HepG2 (cell line): ENCODE results near the gene SMYD1. TPM values are rescaled to one million over a fixed set of nuclear protein-coding genes. Genes with fewer than 3 reads are reported as not detected.

Experiments used
- ATAC-seq: fragments of 200-7000 bp; cut with Tn5 transposase; 3 replicates; pipeline ENCODE4 v1.9.1; 2020; ENCODE audit warnings: mild to moderate bottlenecking, moderate library complexity
- BruUV-seq: library from RNA; stranded (reverse); fragments of 400-500 nt; replicated peaks from 2 replicates; lab custom pipeline; 2021; lab: Mats Ljungman, UMichigan
- CTCF ChIA-PET: fragments of 300-600 bp; formaldehyde crosslinking; extraction: SDS; loops from one replicate; lab custom pipeline; 2021; ENCODE audit warnings: low total read pairs, inconsistent platforms, low intra/inter-chr PET ratio; lab: Yijun Ruan, JAX
- POLR2A ChIA-PET: fragments of 350-600 bp; sonication (Branson Sonifier 250); formaldehyde crosslinking; loops from one replicate; lab custom pipeline; 2020; ENCODE audit warnings: antibody characterized with exemption, inconsistent platforms; lab: Yijun Ruan, JAX
- DNase-seq: peaks from one replicate; pipeline ENCODE4 v3.0.0-alpha.2; 2015; ENCODE audit warnings: low spot score
- FAIRE-seq: peaks from 3 replicates; lab custom pipeline; 2011; peaks lifted over from hg19 to GRCh38; lab: Jason Lieb, UNC
- H2AFZ ChIP-seq: one replicate; pipeline ENCODE4 v1.6.1; 2011; ENCODE audit warnings: low read length, inconsistent platforms
- H3K27ac ChIP-seq: fragments of 300-600 bp; 3 replicates; pipeline ENCODE4 v1.8.0; 2011; ENCODE audit warnings: mixed run types, mild to moderate bottlenecking, mixed read lengths, low read length, inconsistent platforms; ENCODE audit not compliant: insufficient read depth; ENCODE audit errors: extremely low read length
- H3K27me3 ChIP-seq, 2 experiments: fragments of 200-600 bp in 1 of 2; 2 replicates in 1 of 2; 3 replicates in 1 of 2; pipeline versions ENCODE4 v1.6.0 to v1.8.0; 2011; ENCODE audit warnings: low read length in 2 of 2, mild to moderate bottlenecking in 2 of 2, moderate library complexity in 2 of 2, inconsistent platforms in 1 of 2; ENCODE audit not compliant: insufficient read depth in 2 of 2, control insufficient read depth in 1 of 2
- H3K36me3 ChIP-seq, 2 experiments: fragments of 200-600 bp in 1 of 2; replicated peaks in 1 of 2; 2 replicates in 1 of 2; 3 replicates in 1 of 2; pipeline versions ENCODE4 v1.5.1 to v1.8.0; 2011; ENCODE audit warnings: low read length in 2 of 2, inconsistent platforms in 1 of 2; ENCODE audit not compliant: insufficient read depth in 2 of 2, control insufficient read depth in 1 of 2
- H3K4me1 ChIP-seq: 2 replicates; pipeline ENCODE4 v1.5.1; 2012; ENCODE audit warnings: low read length, inconsistent platforms; ENCODE audit not compliant: insufficient read depth
- H3K4me2 ChIP-seq: 2 replicates; pipeline ENCODE4 v1.6.0; 2011; ENCODE audit warnings: low read depth, low read length, inconsistent platforms
- H3K4me3 ChIP-seq, 3 experiments: fragments of 200-600 bp in 1 of 3; sonication (generic), shearing (Covaris generic) in 1 of 3; replicated peaks in 1 of 3; 2 replicates each; pipeline ENCODE4 v1.5.1; 2011 to 2016; ENCODE audit warnings: low read length in 3 of 3, inconsistent platforms in 2 of 3, low read depth in 2 of 3, mild to moderate bottlenecking in 2 of 3, control low read depth in 1 of 3, mixed read lengths in 1 of 3; ENCODE audit not compliant: insufficient read depth in 1 of 3
- H3K79me2 ChIP-seq: one replicate; pipeline ENCODE4 v1.6.1; 2011; ENCODE audit warnings: low read length, inconsistent platforms; ENCODE audit not compliant: insufficient read depth
- H3K9ac ChIP-seq: 2 replicates; pipeline ENCODE4 v1.6.0; 2011; ENCODE audit warnings: mild to moderate bottlenecking, low read depth, low read length, inconsistent platforms; ENCODE audit not compliant: insufficient read depth
- H3K9me3 ChIP-seq: 2 replicates; pipeline ENCODE4 v1.5.1; 2012; ENCODE audit warnings: mild to moderate bottlenecking, low read length
- H4K20me1 ChIP-seq: 2 replicates; pipeline ENCODE4 v1.6.0; 2011; ENCODE audit warnings: inconsistent platforms, mild to moderate bottlenecking, low read length, moderate library complexity; ENCODE audit not compliant: insufficient read depth
- EED ChIP-seq: sonication (generic); formaldehyde crosslinking; IDR thresholded peaks from 2 replicates; pipeline ENCODE4 v1.5.0; 2020; ENCODE audit warnings: mild to moderate bottlenecking, missing genetic modification reagents
- MIER3 ChIP-seq: IDR thresholded peaks from 2 replicates; pipeline ENCODE4 v1.6.1; 2016; ENCODE audit warnings: missing compliant biosample characterization, borderline replicate concordance
- NFIC ChIP-seq: IDR thresholded peaks from 2 replicates; pipeline ENCODE4 v1.6.1; 2012; ENCODE audit warnings: mild to moderate bottlenecking, low read length, inconsistent platforms
- NFYB ChIP-seq: sonication (generic); formaldehyde crosslinking; IDR thresholded peaks from 2 replicates; pipeline ENCODE4 v1.4.0; 2020; ENCODE audit warnings: missing genetic modification reagents
- PITX1 ChIP-seq: sonication (generic); formaldehyde crosslinking; IDR thresholded peaks from 2 replicates; pipeline ENCODE4 v1.5.1; 2020; ENCODE audit warnings: mild to moderate bottlenecking, missing genetic modification reagents
- PLSCR1 ChIP-seq: sonication (generic); formaldehyde crosslinking; IDR thresholded peaks from 2 replicates; pipeline ENCODE4 v1.5.0; 2020; ENCODE audit warnings: missing genetic modification reagents, mild to moderate bottlenecking, borderline replicate concordance
- POLR2AphosphoS5 ChIP-seq: IDR thresholded peaks from 2 replicates; pipeline ENCODE4 v1.6.1; 2012; ENCODE audit warnings: low read depth, low read length
- RBM22 ChIP-seq: fragments of 200-400 bp; formaldehyde crosslinking; optimal IDR thresholded peaks from 2 replicates; pipeline ENCODE3; 2017; ENCODE audit warnings: mild to moderate bottlenecking, low read length, moderate library complexity
- SCMH1 ChIP-seq: sonication (generic); formaldehyde crosslinking; IDR thresholded peaks from 2 replicates; pipeline ENCODE4 v1.9.0; 2021; ENCODE audit warnings: missing genetic modification reagents, mild to moderate bottlenecking, borderline replicate concordance
- SUZ12 ChIP-seq: fragments of 150-350 bp; IDR thresholded peaks from 2 replicates; pipeline ENCODE4 v1.6.1; 2014; ENCODE audit warnings: low read depth, low read length
- TCF7L2 ChIP-seq: IDR thresholded peaks from 2 replicates; pipeline ENCODE4 v1.6.1; 2011; ENCODE audit warnings: mild to moderate bottlenecking, low read depth, low read length, moderate library complexity
- THAP8 ChIP-seq: sonication (generic); formaldehyde crosslinking; IDR thresholded peaks from 2 replicates; pipeline ENCODE4 v1.5.1; 2020; ENCODE audit warnings: missing genetic modification reagents, mild to moderate bottlenecking, borderline replicate concordance
- ZNF180 ChIP-seq: sonication (generic); formaldehyde crosslinking; IDR thresholded peaks from 2 replicates; pipeline ENCODE4 v1.4.0; 2020; ENCODE audit warnings: low read depth, missing genetic modification reagents, borderline replicate concordance
- ZNF382 ChIP-seq: sonication (generic); formaldehyde crosslinking; IDR thresholded peaks from 2 replicates; pipeline ENCODE4 v1.5.0; 2020; ENCODE audit warnings: missing genetic modification reagents, mild to moderate bottlenecking, borderline replicate concordance
- ZNF501 ChIP-seq: sonication (generic); formaldehyde crosslinking; IDR thresholded peaks from 2 replicates; pipeline ENCODE4 v1.5.1; 2020; ENCODE audit warnings: mild to moderate bottlenecking, moderate library complexity, missing genetic modification reagents
- ZNF510 ChIP-seq: sonication (generic); formaldehyde crosslinking; IDR thresholded peaks from 2 replicates; pipeline ENCODE4 v1.4.0; 2020; ENCODE audit warnings: low read depth, mild to moderate bottlenecking, missing genetic modification reagents
- ZNF512 ChIP-seq: sonication (generic); formaldehyde crosslinking; IDR thresholded peaks from 2 replicates; pipeline ENCODE4 v1.4.0; 2020; ENCODE audit warnings: mild to moderate bottlenecking, missing genetic modification reagents
- WGBS: methylation state at CpG from one replicate; pipeline ENCODE4 v1.1.6; 2017; ENCODE audit warnings: low lambda C conversion rate; 5-methylcytosine and 5-hydroxymethylcytosine counted together
- in situ Hi-C: cut with HindIII; loops from 2 replicates; pipeline ENCODE4 v1.10.0; 2017; ENCODE audit warnings: low pct_unique_long_range_greater_than_20kb; ENCODE audit not compliant: extremely low pct_ligation_motif_present
- intact Hi-C: fragments of 100-400 bp; cut with micrococcal nuclease; formaldehyde crosslinking; loops from one replicate; pipeline ENCODE4 v1.10.0; 2022; ENCODE audit not compliant: unreplicated experiment
- polyA plus RNA-seq, 8 experiments: library from polyadenylated mRNA; depleted of rRNA in 3 of 8; stranded (reverse) in 7 of 8; unstranded in 1 of 8; fragments of >200 nt; fragmentation: Illumina TruSeq in 4 of 8; extraction: Trizol in 4 of 8; gene quantifications; 2 replicates each; pipeline versions ENCODE4 v1.2.1 to v1.2.3, GENCODE V29; 2011 to 2016; ENCODE audit warnings: low read depth in 4 of 8, missing spikeins in 1 of 8, mixed read lengths in 1 of 8; ENCODE audit not compliant: insufficient read depth in 1 of 8
- total RNA-seq, 5 experiments: library from RNA; depleted of rRNA; stranded (reverse); fragments of >200 nt; fragmentation: Illumina TruSeq; extraction: Trizol; gene quantifications; 2 replicates each; pipeline ENCODE4 v1.2.3, GENCODE V29; 2016; ENCODE audit warnings: low read depth in 1 of 5
- TF ChIP-seq, protein P1 (sequence below): fragments of 450-650 bp; IDR thresholded peaks from 2 replicates; pipeline ENCODE4 v1.6.1; 2017; ENCODE audit warnings: mild to moderate bottlenecking

Gene SMYD1
- total and polyA plus RNA-seq, 2 of the 13 experiments (the other 11 are each of a cell fraction or from before 2014, with no cell fraction given), result not detected

DNA sequence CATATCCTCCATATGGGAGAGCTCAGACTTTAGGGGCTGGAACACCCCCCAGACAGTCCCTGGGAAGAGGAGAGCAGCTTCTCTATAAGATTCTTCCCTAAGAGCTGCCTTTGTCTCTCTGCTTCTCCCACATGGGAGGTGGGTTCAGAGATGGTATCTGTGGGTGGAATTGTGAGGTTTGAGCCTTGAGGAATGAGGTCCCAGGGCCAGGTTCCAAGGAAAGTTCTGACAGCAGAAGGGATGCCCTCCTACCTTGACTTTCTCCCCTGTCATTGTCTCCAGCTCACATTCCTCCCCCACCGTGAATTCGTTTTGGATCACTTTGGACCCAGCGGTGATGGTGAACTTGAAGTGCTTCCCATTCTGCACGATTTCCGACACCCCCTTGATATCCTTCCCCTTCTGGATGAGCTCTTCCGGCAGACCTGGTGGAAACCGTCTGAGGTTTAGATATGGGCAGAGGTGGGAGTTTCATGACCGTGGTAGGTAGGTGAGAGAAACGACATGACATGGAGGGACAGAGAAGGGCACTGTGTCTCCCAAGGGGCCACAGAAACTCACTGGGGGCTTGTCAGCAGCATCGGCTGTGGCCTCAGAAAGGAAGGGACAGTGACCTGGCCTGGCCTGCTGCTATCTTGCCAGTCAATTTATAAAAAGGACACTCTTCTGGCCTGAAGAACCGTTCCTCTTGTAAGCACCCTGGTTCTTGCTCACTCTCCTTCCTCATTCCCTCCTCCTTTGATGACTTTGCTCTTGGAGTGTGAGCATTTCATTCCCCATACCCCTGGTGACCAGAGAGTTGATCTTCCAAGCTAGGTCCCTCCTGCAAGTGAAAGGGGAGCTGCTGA is 58.5 kb downstream of the SMYD1 start:
- no peak for DNase-seq
- POLR2A ChIA-PET, result interaction anchor here (0.7 to 4.4 kb wide), 12 partner anchors 10 to 109 kb away, joined by 3 to 122 read pairs (median 3); partner anchors contain the start of gene RNU2-63P
- Histone ChIP-seq H3K27me3 (no peaks in the 10 kb centered on the region; a peak in 1 of 5 replicates), H3K36me3 (peaks cover 11 to 14% of the 10 kb centered on the region in 2 experiments; a peak in 4 of 5 replicates), H4K20me1 (peaks cover 45% of the 10 kb centered on the region), H3K4me2 (peak overlapping the region; percentile 90), H3K27ac (peak overlapping the region; percentile 83), H3K4me1 (peaks cover 71% of the 10 kb centered on the region), H3K4me3 (peak overlapping the region; percentile 63 to 83 (median 69)), H2AFZ (no peak overlapping the region), H3K79me2 (peaks cover 28% of the 10 kb centered on the region), H3K9ac (peak overlapping the region; percentile 90), H3K9me3 (no peaks in the 10 kb centered on the region)
- BruUV-seq, result no TSS peak
- no peak for FAIRE-seq
- WGBS, result 64% methylated on average over 11 of the region's 11 CpGs
- CTCF ChIA-PET, result no interaction called here
- in situ Hi-C loops (no loop called here), intact Hi-C loops (loop anchor here (2.0 to 5.0 kb wide), 2 partner anchors 65 to 109 kb away; partner anchors contain the start of gene RNU2-63P)
- ATAC-seq, result no peak
- TF ChIP-seq ZNF512 (CRISPR knock-in tag), result no peak
- peak; percentile 71 for TF ChIP-seq ZNF501 (CRISPR knock-in tag)
- TF ChIP-seq MIER3 (CRISPR knock-in tag), result 0 out of 2 replicates have a peak, but pooled peaks have one; percentile 16
- TF ChIP-seq SCMH1 (CRISPR knock-in tag), result no peak
- TF ChIP-seq NFIC, result peak; percentile 16; the same call in 1 of the 2 replicates
- TF ChIP-seq ZNF510 (CRISPR knock-in tag), result 0 out of 2 replicates have a peak, but pooled peaks have one; percentile 34
- no peak for TF ChIP-seq PITX1 (CRISPR knock-in tag)
- TF ChIP-seq EED (CRISPR knock-in tag), result peak; percentile 52; the same call in 1 of the 2 replicates
- peak; percentile 29; the same call in 1 of the 2 replicates for TF ChIP-seq PLSCR1 (CRISPR knock-in tag)
- no peak for TF ChIP-seq ZNF382 (CRISPR knock-in tag)
- no peak for TF ChIP-seq NFYB
- no peak for TF ChIP-seq ZNF180 (CRISPR knock-in tag)
- no peak for TF ChIP-seq TCF7L2
- peak; percentile 15 for TF ChIP-seq RBM22
- no peak for TF ChIP-seq SUZ12
- peak; percentile 20 for TF ChIP-seq POLR2AphosphoS5
- peak; percentile 25; the same call in 1 of the 2 replicates for TF ChIP-seq THAP8 (CRISPR knock-in tag)
- TF ChIP-seq, protein P1, sequence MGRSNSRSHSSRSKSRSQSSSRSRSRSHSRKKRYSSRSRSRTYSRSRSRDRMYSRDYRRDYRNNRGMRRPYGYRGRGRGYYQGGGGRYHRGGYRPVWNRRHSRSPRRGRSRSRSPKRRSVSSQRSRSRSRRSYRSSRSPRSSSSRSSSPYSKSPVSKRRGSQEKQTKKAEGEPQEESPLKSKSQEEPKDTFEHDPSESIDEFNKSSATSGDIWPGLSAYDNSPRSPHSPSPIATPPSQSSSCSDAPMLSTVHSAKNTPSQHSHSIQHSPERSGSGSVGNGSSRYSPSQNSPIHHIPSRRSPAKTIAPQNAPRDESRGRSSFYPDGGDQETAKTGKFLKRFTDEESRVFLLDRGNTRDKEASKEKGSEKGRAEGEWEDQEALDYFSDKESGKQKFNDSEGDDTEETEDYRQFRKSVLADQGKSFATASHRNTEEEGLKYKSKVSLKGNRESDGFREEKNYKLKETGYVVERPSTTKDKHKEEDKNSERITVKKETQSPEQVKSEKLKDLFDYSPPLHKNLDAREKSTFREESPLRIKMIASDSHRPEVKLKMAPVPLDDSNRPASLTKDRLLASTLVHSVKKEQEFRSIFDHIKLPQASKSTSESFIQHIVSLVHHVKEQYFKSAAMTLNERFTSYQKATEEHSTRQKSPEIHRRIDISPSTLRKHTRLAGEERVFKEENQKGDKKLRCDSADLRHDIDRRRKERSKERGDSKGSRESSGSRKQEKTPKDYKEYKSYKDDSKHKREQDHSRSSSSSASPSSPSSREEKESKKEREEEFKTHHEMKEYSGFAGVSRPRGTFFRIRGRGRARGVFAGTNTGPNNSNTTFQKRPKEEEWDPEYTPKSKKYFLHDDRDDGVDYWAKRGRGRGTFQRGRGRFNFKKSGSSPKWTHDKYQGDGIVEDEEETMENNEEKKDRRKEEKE, result no peak
